Fibroblast of lung (primary cell): Measurements from ENCODE around the gene TLE1. TPM values are rescaled to one million over a fixed set of nuclear protein-coding genes. Genes with fewer than 3 reads are reported as not detected.

Source experiments
- DNase-seq, 2 donors: peaks; one replicate each; pipeline versions ENCODE4 v3.0.0 to v3.0.0-alpha.2; 2010; ENCODE audit warnings: low read depth in 2 of 2
- H2AFZ ChIP-seq: 2 replicates; pipeline ENCODE4 v1.5.1; 2012; ENCODE audit warnings: low read length, control low read depth, inconsistent platforms
- H3K27ac ChIP-seq: 2 replicates; pipeline ENCODE4 v1.5.1; 2011; ENCODE audit warnings: low read length, control low read depth; ENCODE audit not compliant: insufficient read depth
- H3K27me3 ChIP-seq: 2 replicates; pipeline ENCODE4 v1.5.1; 2011; ENCODE audit warnings: mild to moderate bottlenecking, low read length; ENCODE audit not compliant: control insufficient read depth, insufficient read depth
- H3K36me3 ChIP-seq: 2 replicates; pipeline ENCODE4 v1.5.1; 2011; ENCODE audit warnings: low read length; ENCODE audit not compliant: control insufficient read depth, insufficient read depth
- H3K4me1 ChIP-seq: 2 replicates; pipeline ENCODE4 v1.5.1; 2011; ENCODE audit warnings: low read length; ENCODE audit not compliant: control insufficient read depth, insufficient read depth; ENCODE audit errors: extremely low read depth
- H3K4me2 ChIP-seq: 2 replicates; pipeline ENCODE4 v1.5.1; 2011; ENCODE audit warnings: low read length, control low read depth; ENCODE audit not compliant: insufficient read depth; ENCODE audit errors: extremely low read depth
- H3K4me3 ChIP-seq, 4 experiments: fragments of 200-600 bp in 1 of 4; sonication (generic) in 1 of 4; replicated peaks in 1 of 4; 2 replicates each; pipeline ENCODE4 v1.5.1; 2011 to 2016; ENCODE audit warnings: low read length in 4 of 4, low read depth in 3 of 4, mild to moderate bottlenecking in 3 of 4, control low read depth in 2 of 4, inconsistent platforms in 1 of 4, mixed read lengths in 1 of 4; ENCODE audit not compliant: insufficient read depth in 1 of 4; ENCODE audit errors: control extremely low read depth in 1 of 4
- H3K79me2 ChIP-seq: 2 replicates; pipeline ENCODE4 v1.5.1; 2012; ENCODE audit warnings: mild to moderate bottlenecking, low read length, inconsistent platforms; ENCODE audit not compliant: control insufficient read depth, insufficient read depth
- H3K9ac ChIP-seq: 2 replicates; pipeline ENCODE4 v1.5.1; 2011; ENCODE audit warnings: mild to moderate bottlenecking, low read length, control low read depth; ENCODE audit not compliant: insufficient read depth
- H3K9me3 ChIP-seq: 2 replicates; pipeline ENCODE4 v1.5.1; 2012; ENCODE audit warnings: low read depth, low read length; ENCODE audit not compliant: control insufficient read depth, insufficient read depth
- H4K20me1 ChIP-seq: 2 replicates; pipeline ENCODE4 v1.5.1; 2011; ENCODE audit warnings: low read length; ENCODE audit not compliant: control insufficient read depth, insufficient read depth; ENCODE audit errors: extremely low read depth
- CTCF ChIP-seq, 2 donors: IDR thresholded peaks in 1 of 2; conservative IDR thresholded peaks in 1 of 2; 1 replicate in 1 of 2; 2 replicates in 1 of 2; pipeline ENCODE4 v1.5.1; 2011 to 2012; ENCODE audit warnings: low read length in 2 of 2, control low read depth in 1 of 2, inconsistent platforms in 1 of 2, low read depth in 1 of 2, mild to moderate bottlenecking in 1 of 2
- EZH2 ChIP-seq: IDR thresholded peaks from 2 replicates; pipeline ENCODE4 v1.5.1; 2012; ENCODE audit warnings: low read length, control low read depth, mild to moderate bottlenecking; ENCODE audit errors: missing control alignments
- polyA plus RNA-seq, 2 donors: library from polyadenylated mRNA; depleted of rRNA in 1 of 2; stranded (reverse) in 1 of 2; unstranded in 1 of 2; fragments of >200 nt; gene quantifications; 2 replicates each; pipeline ENCODE4 v1.2.1, GENCODE V29; 2011 to 2012; ENCODE audit warnings: missing spikeins in 1 of 2
- total RNA-seq: library from RNA; depleted of rRNA; stranded (reverse); fragments of >200 nt; gene quantifications from 2 replicates; pipeline ENCODE4 v1.2.1, GENCODE V29; 2014

TLE1 gene
- total and polyA plus RNA-seq, 2 donors (not counting 1 experiment from before 2014, with no cell fraction given), result 29.3 to 29.7 TPM

- H3K9ac ChIP-seq, result no peak overlapping the region
- DNase-seq, result no peak
- H3K27me3 ChIP-seq, result no peaks in the 10 kb centered on the region
These were observed 140.4 kb downstream of the TLE1 start for GRCh38 chr9:81548911-81549310.

GRCh38 chr9:81546489-81546888 is 142.9 kb downstream of the TLE1 start:
- Histone ChIP-seq H4K20me1 (no peaks in the 10 kb centered on the region), H3K79me2 (no peaks in the 10 kb centered on the region), H3K27ac (no peak overlapping the region), H3K9ac (no peak overlapping the region), H2AFZ (no peak overlapping the region), H3K9me3 (no peaks in the 10 kb centered on the region), H3K27me3 (no peaks in the 10 kb centered on the region), H3K4me3 (no peak overlapping the region), H3K4me2 (no peak overlapping the region), H3K36me3 (no peaks in the 10 kb centered on the region), H3K4me1 (no peaks in the 10 kb centered on the region)
- TF ChIP-seq EZH2 (no peak), CTCF (conservative IDR thresholded peaks at IDR 0.05 in 1 of 2, IDR thresholded peaks at IDR 0.05 in 1 of 2; ENCODE audit: low read depth in 1 of 2, low read length in 2 of 2) (no peak)
- DNase-seq, result no peak

More at GRCh38 chr9:81548911-81549310, 140.4 kb downstream of the TLE1 start:
- no peaks in the 10 kb centered on the region for H3K4me1 ChIP-seq
- H3K9me3 ChIP-seq, result no peaks in the 10 kb centered on the region
- TF ChIP-seq EZH2, result no peak
- H3K4me2 ChIP-seq, result no peak overlapping the region
- no peaks in the 10 kb centered on the region for H4K20me1 ChIP-seq
- H2AFZ ChIP-seq, result no peak overlapping the region
- H3K4me3 ChIP-seq, result no peak overlapping the region
- no peak overlapping the region for H3K27ac ChIP-seq
- no peaks in the 10 kb centered on the region for H3K79me2 ChIP-seq
- no peaks in the 10 kb centered on the region for H3K36me3 ChIP-seq

- Histone ChIP-seq H3K4me1 (no peaks in the 10 kb centered on the region), H2AFZ (no peak overlapping the region), H4K20me1 (no peaks in the 10 kb centered on the region), H3K4me3 (no peak overlapping the region), H3K79me2 (no peaks in the 10 kb centered on the region), H3K9ac (no peak overlapping the region), H3K27ac (no peak overlapping the region), H3K27me3 (no peaks in the 10 kb centered on the region), H3K36me3 (no peaks in the 10 kb centered on the region), H3K9me3 (no peaks in the 10 kb centered on the region), H3K4me2 (no peak overlapping the region)
- no peak for DNase-seq
- TF ChIP-seq CTCF (conservative IDR thresholded peaks at IDR 0.05 in 1 of 2, IDR thresholded peaks at IDR 0.05 in 1 of 2; ENCODE audit: low read depth in 1 of 2, low read length in 2 of 2), result no peak
- no peak for TF ChIP-seq EZH2
These were observed 145.7 kb downstream of the TLE1 start for GRCh38 chr9:81543695-81544094.
